Lower lobe of right lung (tissue), 2 donors: ENCODE measurements around the gene PROCA1. TPM values are rescaled to one million over a fixed set of nuclear protein-coding genes. Genes with fewer than 3 reads are reported as not detected.

Experiments used
- ATAC-seq, 2 donors: fragments of 200-7000 bp; cut with Tn5 transposase; one replicate each; pipeline ENCODE4 v1.9.1; 2020 to 2022; ENCODE audit warnings: mild to moderate bottlenecking in 2 of 2, moderate library complexity in 2 of 2
- DNase-seq: peaks from one replicate; pipeline ENCODE4 v3.0.0-alpha.2; 2020
- H3K27ac ChIP-seq: fragments of 200-600 bp; one replicate; pipeline ENCODE4 v1.8.0; 2022
- H3K27me3 ChIP-seq: fragments of 200-600 bp; one replicate; pipeline ENCODE4 v1.8.0; 2022; ENCODE audit warnings: low read depth
- H3K36me3 ChIP-seq: fragments of 200-600 bp; one replicate; pipeline ENCODE4 v1.8.0; 2022; ENCODE audit warnings: mild to moderate bottlenecking
- H3K4me1 ChIP-seq: fragments of 200-600 bp; one replicate; pipeline ENCODE4 v1.8.0; 2022
- H3K4me3 ChIP-seq: fragments of 200-600 bp; one replicate; pipeline ENCODE4 v1.8.0; 2022; ENCODE audit warnings: mild to moderate bottlenecking
- H3K9me3 ChIP-seq: fragments of 200-600 bp; one replicate; pipeline ENCODE4 v1.8.0; 2022
- CTCF ChIP-seq: fragments of 200-600 bp; IDR thresholded peaks from one replicate; pipeline ENCODE4 v1.8.0; 2022; ENCODE audit warnings: antibody characterized with exemption, mild to moderate bottlenecking
- intact Hi-C: fragments of 100-400 bp; cut with DNase I; formaldehyde crosslinking; loops from one replicate; pipeline ENCODE4 v1.11.0; 2022
- total RNA-seq: library from RNA; stranded (reverse); fragmentation: NEBNext Ultra II Directional; extraction: Animal tissue kit (Norgen Biotek cat#: 25700); gene quantifications from one replicate; pipeline ENCODE4 v1.2.1, GENCODE V29; 2021
- donor health status: DM: no; HTN: yes; CAD: no; lungs with severe emphysema.

PROCA1 gene
- total RNA-seq, 1 donor from 2014 or later: 4.4 TPM

- Histone ChIP-seq H3K4me1 (peaks cover 47% of the 10 kb centered on the region), H3K9me3 (no peaks in the 10 kb centered on the region), H3K36me3 (peaks cover 6% of the 10 kb centered on the region), H3K4me3 (no peak overlapping the region), H3K27ac (peak overlapping the region; percentile 22), H3K27me3 (no peaks in the 10 kb centered on the region)
- no peak for TF ChIP-seq CTCF
- intact Hi-C loops: no loop called here
- no peak for DNase-seq
- no peak for ATAC-seq
These were observed 30.0 kb upstream of the PROCA1 start for GRCh38 chr17:28741358-28742349.

- DNase-seq (peak; percentile 20), ATAC-seq (no peak)
- Histone ChIP-seq H3K27me3 (no peaks in the 10 kb centered on the region), H3K4me1 (peaks cover 37% of the 10 kb centered on the region), H3K9me3 (no peaks in the 10 kb centered on the region), H3K27ac (peak overlapping the region; percentile 22), H3K4me3 (no peak overlapping the region), H3K36me3 (peaks cover 6% of the 10 kb centered on the region)
- TF ChIP-seq CTCF: no peak
- intact Hi-C loops: no loop called here
These were observed 29.0 kb upstream of the PROCA1 start for GRCh38 chr17:28740406-28741357.

GRCh38 chr17:28738680-28739384 is 27.1 kb upstream of the PROCA1 start:
- Histone ChIP-seq H3K27ac (no peak overlapping the region), H3K4me3 (no peak overlapping the region), H3K4me1 (peaks cover 21% of the 10 kb centered on the region), H3K36me3 (peaks cover 6% of the 10 kb centered on the region), H3K9me3 (no peaks in the 10 kb centered on the region), H3K27me3 (no peaks in the 10 kb centered on the region)
- intact Hi-C loops: no loop called here
- no peak for TF ChIP-seq CTCF
- DNase-seq: peak; percentile 28
- no peak for ATAC-seq

GRCh38 chr17:28737770-28738679 is 26.3 kb upstream of the PROCA1 start:
- Histone ChIP-seq H3K4me3 (no peak overlapping the region), H3K27me3 (no peaks in the 10 kb centered on the region), H3K4me1 (peaks cover 16% of the 10 kb centered on the region), H3K27ac (no peak overlapping the region), H3K36me3 (peaks cover 6% of the 10 kb centered on the region), H3K9me3 (no peaks in the 10 kb centered on the region)
- DNase-seq (peak; percentile 43), ATAC-seq (no peak)
- intact Hi-C loops: no loop called here
- TF ChIP-seq CTCF: no peak
